Measurements from ENCODE around the gene CD53. TPM values are rescaled to one million over a fixed set of nuclear protein-coding genes. Genes with fewer than 3 reads are reported as not detected.

CD53 gene
- total and polyA plus RNA-seq, 2 of the 4 experiments (the other 2 are of a cell fraction), result not detected

DNA sequence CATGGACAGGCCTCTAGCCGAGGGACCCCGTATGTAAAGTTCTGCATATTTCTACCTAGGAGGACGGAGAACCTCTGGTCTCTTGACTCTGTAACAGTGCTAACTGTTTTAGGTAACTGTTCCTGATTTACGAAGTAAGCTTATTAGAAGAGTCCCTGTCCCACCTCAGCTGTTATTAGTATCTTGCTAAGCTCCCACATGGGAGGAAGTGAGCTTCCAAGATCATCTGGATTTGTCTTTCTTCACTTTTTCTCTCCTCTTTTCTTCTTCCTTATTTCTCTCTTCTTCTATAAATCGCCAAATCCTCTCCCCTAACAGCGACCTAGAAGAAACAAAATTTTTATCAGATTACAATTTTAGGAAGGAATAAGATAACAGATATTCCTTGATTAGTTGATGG lies 4.4 kb downstream of the CD53 start:
- DNase-seq (no peak), ATAC-seq (ENCODE audit: low read depth) (no peak)
- no peak overlapping the region for H3K9ac ChIP-seq (ENCODE audit: low read depth, low read length)
- in situ Hi-C loops (cut with MboI; ENCODE audit: low sequenced_read_pairs) (no loop called here), dilution Hi-C loops (cut with HindIII; ENCODE audit: low sequenced_read_pairs, unreplicated experiment) (no loop called here), intact Hi-C loops (cut with micrococcal nuclease) (no loop called here)
- ChIA-PET POLR2A (ENCODE audit: unreplicated experiment) (no interaction called here), CTCF (no interaction called here)
- H2BK5ac ChIP-seq (ENCODE audit: low read depth, low read length, poor library complexity, severe bottlenecking), result no peak overlapping the region
- H3K4ac ChIP-seq (ENCODE audit: low read depth, low read length), result no peak overlapping the region
- H4K20me1 ChIP-seq (ENCODE audit: insufficient read depth, low read length), result no peaks in the 10 kb centered on the region
- BruUV-seq (replicated peaks), result no TSS peak
- H3K56ac ChIP-seq (ENCODE audit: extremely low read depth, insufficient read depth, low read length), result no peak overlapping the region
- no peaks in the 10 kb centered on the region for H3K9me3 ChIP-seq (ENCODE audit: control insufficient read depth, insufficient read depth, low read length)
- no peak overlapping the region for H4K5ac ChIP-seq (ENCODE audit: low read depth, low read length)
- no peaks in the 10 kb centered on the region for H3K4me1 ChIP-seq (ENCODE audit: control insufficient read depth, insufficient read depth, low read length)
- no peak overlapping the region for H2AK5ac ChIP-seq (ENCODE audit: low read depth, low read length)
- H3K9me1 ChIP-seq (ENCODE audit: insufficient read depth, low read length), result no peaks in the 10 kb centered on the region
- WGBS, 2 experiments (ENCODE audit: extremely low coverage in 2 of 2, insufficient read length in 1 of 2), result 100% methylated on average over 2 of the region's 6 CpGs; no CpG with 5 or more reads in 1 of the 2 experiments
- H3K79me1 ChIP-seq (ENCODE audit: low read depth in 1 of 2, low read length in 2 of 2), result no peaks in the 10 kb centered on the region
- no peak overlapping the region for H4K91ac ChIP-seq (ENCODE audit: insufficient read depth, low read depth, low read length)
- H2BK15ac ChIP-seq (ENCODE audit: low read depth, low read length), result no peak overlapping the region
- no peak overlapping the region for H3K4me2 ChIP-seq (ENCODE audit: low read depth, low read length)
- no peak overlapping the region for H4K8ac ChIP-seq (ENCODE audit: low read depth in 2 of 2, low read length in 2 of 2)
- H3K36me3 ChIP-seq (ENCODE audit: control insufficient read depth, insufficient read depth, low read length), result no peaks in the 10 kb centered on the region
- no peak overlapping the region for H3K14ac ChIP-seq (replicated peaks; ENCODE audit: low read depth, low read length)
- TF ChIP-seq RFX5 (IDR thresholded peaks at IDR 0.05; ENCODE audit: low read depth, low read length) (no peak), MAFK (IDR thresholded peaks at IDR 0.05; ENCODE audit: low read depth, low read length) (no peak), RAD21 (IDR thresholded peaks at IDR 0.05; ENCODE audit: low read length) (no peak), CHD1 (IDR thresholded peaks at IDR 0.05; ENCODE audit: low read depth, low read length) (no peak), NFE2L2 (IDR thresholded peaks at IDR 0.05; ENCODE audit: low read depth, low read length) (no peak), MAZ (IDR thresholded peaks at IDR 0.05; ENCODE audit: borderline replicate concordance, low read depth, low read length) (no peak), SMC3 (IDR thresholded peaks at IDR 0.05; ENCODE audit: low read depth, low read length) (no peak), FOS (IDR thresholded peaks at IDR 0.05; ENCODE audit: low read depth, low read length) (no peak), BHLHE40 (IDR thresholded peaks at IDR 0.05; ENCODE audit: low read depth, low read length) (no peak), CEBPB (IDR thresholded peaks at IDR 0.05; ENCODE audit: low read depth, low read length) (no peak), RCOR1 (IDR thresholded peaks at IDR 0.05; ENCODE audit: insufficient replicate concordance, low read length) (no peak), MXI1 (IDR thresholded peaks at IDR 0.05; ENCODE audit: borderline replicate concordance, low read depth, low read length) (no peak), POLR2A (IDR thresholded peaks at IDR 0.05; ENCODE audit: low read depth, low read length) (no peak)
- TF ChIP-seq, protein P1, sequence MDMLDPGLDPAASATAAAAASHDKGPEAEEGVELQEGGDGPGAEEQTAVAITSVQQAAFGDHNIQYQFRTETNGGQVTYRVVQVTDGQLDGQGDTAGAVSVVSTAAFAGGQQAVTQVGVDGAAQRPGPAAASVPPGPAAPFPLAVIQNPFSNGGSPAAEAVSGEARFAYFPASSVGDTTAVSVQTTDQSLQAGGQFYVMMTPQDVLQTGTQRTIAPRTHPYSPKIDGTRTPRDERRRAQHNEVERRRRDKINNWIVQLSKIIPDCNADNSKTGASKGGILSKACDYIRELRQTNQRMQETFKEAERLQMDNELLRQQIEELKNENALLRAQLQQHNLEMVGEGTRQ (IDR thresholded peaks at IDR 0.05; ENCODE audit: low read depth, low read length), result no peak
- TF ChIP-seq, protein P2, sequence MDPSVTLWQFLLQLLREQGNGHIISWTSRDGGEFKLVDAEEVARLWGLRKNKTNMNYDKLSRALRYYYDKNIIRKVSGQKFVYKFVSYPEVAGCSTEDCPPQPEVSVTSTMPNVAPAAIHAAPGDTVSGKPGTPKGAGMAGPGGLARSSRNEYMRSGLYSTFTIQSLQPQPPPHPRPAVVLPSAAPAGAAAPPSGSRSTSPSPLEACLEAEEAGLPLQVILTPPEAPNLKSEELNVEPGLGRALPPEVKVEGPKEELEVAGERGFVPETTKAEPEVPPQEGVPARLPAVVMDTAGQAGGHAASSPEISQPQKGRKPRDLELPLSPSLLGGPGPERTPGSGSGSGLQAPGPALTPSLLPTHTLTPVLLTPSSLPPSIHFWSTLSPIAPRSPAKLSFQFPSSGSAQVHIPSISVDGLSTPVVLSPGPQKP (IDR thresholded peaks at IDR 0.05; ENCODE audit: borderline replicate concordance, low read depth, low read length), result no peak
- TF ChIP-seq, protein P3, sequence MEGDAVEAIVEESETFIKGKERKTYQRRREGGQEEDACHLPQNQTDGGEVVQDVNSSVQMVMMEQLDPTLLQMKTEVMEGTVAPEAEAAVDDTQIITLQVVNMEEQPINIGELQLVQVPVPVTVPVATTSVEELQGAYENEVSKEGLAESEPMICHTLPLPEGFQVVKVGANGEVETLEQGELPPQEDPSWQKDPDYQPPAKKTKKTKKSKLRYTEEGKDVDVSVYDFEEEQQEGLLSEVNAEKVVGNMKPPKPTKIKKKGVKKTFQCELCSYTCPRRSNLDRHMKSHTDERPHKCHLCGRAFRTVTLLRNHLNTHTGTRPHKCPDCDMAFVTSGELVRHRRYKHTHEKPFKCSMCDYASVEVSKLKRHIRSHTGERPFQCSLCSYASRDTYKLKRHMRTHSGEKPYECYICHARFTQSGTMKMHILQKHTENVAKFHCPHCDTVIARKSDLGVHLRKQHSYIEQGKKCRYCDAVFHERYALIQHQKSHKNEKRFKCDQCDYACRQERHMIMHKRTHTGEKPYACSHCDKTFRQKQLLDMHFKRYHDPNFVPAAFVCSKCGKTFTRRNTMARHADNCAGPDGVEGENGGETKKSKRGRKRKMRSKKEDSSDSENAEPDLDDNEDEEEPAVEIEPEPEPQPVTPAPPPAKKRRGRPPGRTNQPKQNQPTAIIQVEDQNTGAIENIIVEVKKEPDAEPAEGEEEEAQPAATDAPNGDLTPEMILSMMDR (conservative IDR thresholded peaks at IDR 0.05; ENCODE audit: low read depth, low read length), result no peak
- H2AK9ac ChIP-seq (replicated peaks; ENCODE audit: low read depth, low read length, poor library complexity), result no peak overlapping the region
- H2BK120ac ChIP-seq (ENCODE audit: low read depth, low read length), result no peak overlapping the region
- H2BK20ac ChIP-seq (ENCODE audit: low read depth, low read length), result no peak overlapping the region
- no peak overlapping the region for H2AFZ ChIP-seq (replicated peaks; ENCODE audit: low read length, poor library complexity)
- no peaks in the 10 kb centered on the region for H3K27me3 ChIP-seq (ENCODE audit: control insufficient read depth, insufficient read depth, low read length)
- no peak overlapping the region for H3K18ac ChIP-seq (ENCODE audit: low read depth, low read length)
- H3K23ac ChIP-seq (ENCODE audit: low read depth, low read length), result no peak overlapping the region
- no peak overlapping the region for H3K4me3 ChIP-seq (ENCODE audit: insufficient read depth, low read depth, low read length)
- no peak overlapping the region for H3K27ac ChIP-seq (ENCODE audit: insufficient read depth, low read length)

Data from IMR-90 (cell line).